HG03025 (cell line): ENCODE data around the gene EDAR.

Source experiments
- ATAC-seq: cut with Tn5 transposase; IDR thresholded peaks from one replicate; pipeline ENCODE4 v1.9.1; 2021; ENCODE audit warnings: mild to moderate bottlenecking, moderate library complexity; ENCODE audit not compliant: unreplicated experiment, low FRiP score

EDAR gene

GRCh38 chr2:108988796-108989713 lies at the start of gene EDAR:
TSS of gene EDAR (minus strand) at chr2:108989220. CDS start at chr2:108931014, 58,206 bp downstream.
- ATAC-seq: no peak

GRCh38 chr2:109033171-109033570 lies 44.2 kb upstream of the EDAR start:
- no peak for ATAC-seq

DNA sequence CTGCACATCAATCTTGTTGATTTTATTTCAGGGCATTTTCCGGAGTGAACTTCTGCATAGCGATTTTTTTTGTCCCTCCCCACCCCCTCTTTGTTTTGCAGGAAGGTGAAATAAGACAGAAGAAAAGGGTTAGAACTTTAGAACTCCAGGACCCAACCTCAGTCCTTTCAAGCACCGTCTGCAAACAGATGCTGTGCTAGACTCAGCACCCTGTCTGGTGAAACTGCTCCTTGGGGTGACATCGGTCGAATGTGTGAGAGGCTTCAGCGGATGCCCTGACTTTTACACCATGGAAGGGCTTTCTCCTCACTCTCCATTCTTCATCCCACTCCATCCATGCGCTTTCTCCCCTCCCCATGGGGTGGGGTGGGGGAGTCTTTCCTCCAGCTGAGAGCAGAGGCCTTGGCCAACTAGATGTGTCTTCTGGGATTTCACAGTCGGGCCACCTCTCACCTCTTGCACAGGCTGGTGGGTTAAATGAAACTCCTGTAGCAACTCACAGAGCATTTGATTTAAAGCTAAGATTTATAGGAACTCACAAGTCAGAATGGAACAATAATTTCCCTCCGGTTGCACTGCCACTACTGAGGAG lies 43.3 kb upstream of the EDAR start:
- ATAC-seq: no peak

GRCh38 chr2:109031476-109032228 lies 42.6 kb upstream of the EDAR start:
- ATAC-seq: peak; percentile 49

- ATAC-seq: no peak
Measured at GRCh38 chr2:109030870-109031475, 42.0 kb upstream of the EDAR start.

DNA sequence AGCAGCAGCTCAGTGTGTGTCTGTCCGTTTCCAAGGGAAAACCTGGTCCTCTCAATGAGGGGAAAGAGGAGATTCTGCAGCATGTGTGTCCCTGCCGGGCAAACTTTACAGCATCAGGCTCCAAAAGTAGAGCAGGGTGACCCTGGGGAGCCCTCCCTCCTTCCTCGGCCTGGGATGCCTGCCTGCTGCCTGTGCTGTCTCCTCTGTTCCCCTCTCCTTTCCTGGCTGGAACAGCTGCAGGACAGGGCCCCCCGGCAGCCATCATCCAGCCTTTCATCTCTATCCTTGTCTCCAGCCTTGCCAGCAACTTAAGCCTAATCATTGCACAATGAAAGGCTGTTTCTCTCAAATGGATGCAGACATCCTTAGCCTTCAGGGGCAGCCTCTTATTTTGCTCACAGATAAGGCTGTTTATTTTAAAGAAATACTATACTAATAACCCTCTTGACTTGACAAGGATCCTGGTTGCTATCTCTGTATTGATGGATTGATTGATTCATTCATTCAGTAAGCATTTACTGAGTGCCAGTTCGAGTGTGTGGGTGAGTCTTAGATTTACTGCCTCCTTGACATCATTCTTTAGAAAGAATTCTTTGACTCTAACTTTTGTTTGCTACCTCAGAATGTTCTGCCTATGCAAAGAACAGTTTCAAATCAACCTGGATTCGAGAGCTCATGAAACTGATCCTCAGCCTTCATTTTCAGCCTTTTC lies 40.6 kb upstream of the EDAR start:
- ATAC-seq: no peak

DNA sequence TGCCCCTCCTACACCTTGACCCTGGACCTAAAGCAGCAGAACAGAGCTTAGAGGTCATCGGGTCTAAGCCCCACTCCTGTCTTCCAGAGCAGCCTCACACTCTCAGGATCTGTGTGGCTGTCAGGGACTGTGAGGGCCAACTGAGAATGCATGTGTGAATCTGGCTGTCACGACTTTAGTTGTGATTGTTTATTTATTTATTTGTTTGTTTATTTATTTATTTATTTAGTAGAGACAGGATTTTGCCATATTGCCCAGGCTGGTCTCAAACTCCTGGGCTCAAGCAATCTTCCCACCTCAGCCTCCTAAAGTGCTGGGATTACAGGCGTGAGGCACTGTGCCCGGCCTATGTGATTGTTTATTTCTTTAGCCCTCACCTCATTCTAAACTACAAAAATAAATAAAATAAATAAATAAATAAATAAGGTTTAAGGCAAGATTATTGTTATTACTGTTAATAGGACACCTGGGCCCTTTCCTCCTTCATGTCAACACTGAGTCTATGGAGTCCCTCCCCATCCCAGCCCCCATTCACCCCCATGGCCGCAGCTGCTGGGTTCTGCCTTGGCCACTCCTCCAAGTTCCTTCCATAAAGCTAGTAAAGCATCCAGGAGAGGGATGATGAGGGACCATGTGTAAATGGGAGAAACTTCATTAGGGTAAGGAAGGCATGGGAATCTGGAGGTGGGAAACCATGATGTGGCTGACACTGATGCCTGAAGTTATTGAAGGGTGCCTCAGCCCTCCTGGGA lies 39.9 kb upstream of the EDAR start:
- no peak for ATAC-seq

GRCh38 chr2:109028277-109028676 lies 39.3 kb upstream of the EDAR start:
- no peak for ATAC-seq

DNA sequence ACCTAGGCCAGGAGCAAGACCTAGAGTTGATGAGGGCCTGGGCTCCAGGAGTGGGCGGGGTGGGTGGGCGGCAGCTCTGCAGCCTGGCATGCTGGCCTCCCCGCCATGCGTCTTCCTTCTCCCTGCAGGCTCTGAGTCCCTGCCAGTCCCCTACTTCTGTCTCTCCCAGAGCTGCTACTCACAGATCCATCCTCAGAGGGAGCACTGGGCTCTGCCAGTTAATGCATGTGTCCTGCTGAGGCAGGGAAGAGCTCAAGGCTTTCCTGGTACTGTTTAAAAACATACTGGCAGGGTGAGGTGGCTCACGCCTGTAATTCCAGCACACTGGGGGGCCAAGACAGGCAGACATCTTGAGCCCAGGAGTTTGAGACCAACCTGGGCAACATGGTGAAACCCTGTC lies 38.7 kb upstream of the EDAR start:
- no peak for ATAC-seq

- no peak for ATAC-seq
Measured at GRCh38 chr2:109024477-109024876, 35.5 kb upstream of the EDAR start.

GRCh38 chr2:109021895-109022300 lies 32.9 kb upstream of the EDAR start:
- no peak for ATAC-seq

DNA sequence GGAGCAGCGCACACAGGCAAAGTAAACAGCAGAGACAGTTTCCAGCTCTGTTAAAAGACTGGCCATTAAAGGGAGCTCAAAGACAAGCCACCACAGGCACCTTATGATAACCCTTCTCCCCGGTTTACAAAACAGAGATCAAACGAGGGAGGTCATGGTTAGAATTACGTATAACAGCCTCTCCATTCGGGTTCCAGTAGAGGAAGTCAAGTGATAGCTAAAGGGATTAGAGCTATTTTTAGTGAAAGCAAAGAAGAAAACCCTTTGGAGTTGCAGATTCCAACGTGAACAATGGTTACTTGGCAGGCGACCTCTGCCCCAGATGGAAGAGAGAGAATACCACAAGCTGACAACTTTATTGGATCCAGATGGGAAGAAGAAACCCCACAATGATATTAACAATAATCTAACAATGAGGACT lies 31.2 kb upstream of the EDAR start:
- ATAC-seq: no peak

DNA sequence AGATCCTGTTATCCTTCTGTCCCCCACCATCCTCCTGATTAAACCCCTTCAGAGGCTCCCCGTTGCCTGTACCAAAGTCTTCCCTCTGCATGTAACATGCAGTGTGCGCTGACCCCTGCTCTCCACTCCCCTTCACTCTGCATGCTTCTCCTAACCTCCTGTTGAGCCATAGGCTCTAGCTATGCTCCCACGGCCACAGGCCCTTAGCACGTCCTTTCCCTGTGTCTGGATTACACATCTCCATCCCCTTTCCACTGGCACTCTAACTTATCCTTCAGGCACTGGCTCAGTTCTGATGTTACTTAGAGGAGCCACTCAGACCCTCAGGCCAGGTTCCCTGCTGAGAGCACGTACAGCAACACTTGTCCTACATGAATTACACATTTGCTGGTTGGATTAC lies 29.4 kb upstream of the EDAR start:
- no peak for ATAC-seq

DNA sequence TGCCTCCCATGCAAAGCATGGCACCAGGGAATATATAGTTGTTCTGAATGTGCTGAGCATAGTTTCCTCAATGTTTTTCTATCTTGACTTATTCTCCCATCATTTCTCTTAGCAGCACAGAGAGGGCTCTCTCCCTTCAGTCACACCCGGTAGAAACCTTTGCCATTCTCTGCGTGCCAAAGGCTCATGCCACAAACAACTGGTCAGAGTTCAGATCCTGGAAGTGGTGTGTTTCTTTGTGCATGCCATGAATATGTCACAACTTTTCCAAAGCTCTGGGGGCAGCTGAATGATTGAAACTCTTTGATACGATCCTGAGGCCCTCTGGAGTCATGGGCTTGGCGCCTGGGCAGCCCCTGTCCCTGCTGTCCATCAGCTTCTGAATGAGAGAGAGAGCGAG lies 28.0 kb upstream of the EDAR start:
- no peak for ATAC-seq

- no peak for ATAC-seq
Measured at GRCh38 chr2:109016376-109016775, 27.4 kb upstream of the EDAR start.

DNA sequence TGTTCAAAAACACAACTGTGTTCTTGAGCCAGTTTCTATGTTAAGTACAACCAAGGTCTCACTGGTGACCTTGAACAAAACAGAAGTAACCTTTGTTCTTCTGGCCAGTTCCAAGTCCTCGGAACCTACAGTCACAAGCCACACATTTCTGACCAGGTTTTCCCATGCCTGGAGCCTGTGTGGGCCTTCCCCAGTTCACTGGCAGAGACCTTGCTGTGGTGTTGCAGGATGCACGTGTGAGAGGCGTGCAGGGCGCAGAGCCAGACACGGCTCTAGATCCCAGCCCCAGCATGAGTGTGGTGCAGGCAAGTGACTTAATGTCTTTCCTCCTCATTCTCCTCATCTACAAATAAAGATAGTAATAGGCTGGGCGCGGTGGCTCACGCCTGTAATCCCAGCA lies 25.5 kb upstream of the EDAR start:
- no peak for ATAC-seq

DNA sequence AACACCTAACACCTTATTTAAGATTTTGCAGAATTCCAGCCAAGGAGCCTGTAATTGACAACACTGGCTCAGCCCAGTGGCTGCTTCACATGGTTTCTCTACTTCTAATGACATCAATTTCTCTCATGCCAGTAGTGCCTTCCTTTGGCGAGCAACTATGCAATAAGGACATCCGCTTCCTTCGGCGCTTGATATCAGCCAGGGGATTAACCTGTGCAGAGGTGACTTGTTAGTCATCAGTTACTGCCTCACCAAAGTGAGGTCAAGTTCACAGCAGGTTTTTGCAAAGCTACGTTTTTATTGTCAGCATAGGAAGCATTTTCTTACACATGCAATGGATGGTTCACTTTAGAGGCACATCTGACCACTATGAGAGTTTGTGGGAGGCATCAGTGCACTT lies 24.0 kb upstream of the EDAR start:
- no peak for ATAC-seq

DNA sequence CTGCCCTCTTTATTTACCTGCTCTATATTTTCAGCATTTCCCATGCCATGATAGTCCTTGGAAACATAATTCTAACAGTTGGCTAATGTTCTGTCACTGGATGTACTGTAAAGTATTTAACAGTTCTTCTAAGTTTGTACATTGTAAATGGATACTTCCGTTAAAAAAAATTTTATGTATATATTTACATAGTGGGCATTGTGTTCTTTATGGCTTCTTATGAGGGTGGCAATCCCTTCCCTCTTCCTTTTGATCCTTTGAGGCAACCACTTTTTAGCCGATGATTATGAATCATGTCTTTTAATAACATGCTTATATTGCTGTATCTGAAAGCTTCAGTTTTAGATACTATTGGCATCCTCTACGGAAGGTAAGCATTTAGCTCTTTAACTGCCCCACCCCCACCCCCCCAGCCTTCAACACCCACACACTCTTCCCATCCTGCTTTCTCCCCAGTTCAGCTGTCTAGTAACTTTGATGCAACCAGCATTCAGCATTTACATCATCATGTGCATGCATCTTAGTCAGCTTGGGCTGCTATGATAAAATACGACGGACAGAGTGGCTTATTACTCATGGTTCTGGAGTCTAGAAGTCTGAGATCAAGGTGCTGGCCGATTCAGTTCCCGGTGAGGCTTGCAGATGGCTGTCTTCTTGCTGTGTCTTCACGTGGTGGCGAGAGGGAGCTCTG lies 21.0 kb upstream of the EDAR start:
- no peak for ATAC-seq

DNA sequence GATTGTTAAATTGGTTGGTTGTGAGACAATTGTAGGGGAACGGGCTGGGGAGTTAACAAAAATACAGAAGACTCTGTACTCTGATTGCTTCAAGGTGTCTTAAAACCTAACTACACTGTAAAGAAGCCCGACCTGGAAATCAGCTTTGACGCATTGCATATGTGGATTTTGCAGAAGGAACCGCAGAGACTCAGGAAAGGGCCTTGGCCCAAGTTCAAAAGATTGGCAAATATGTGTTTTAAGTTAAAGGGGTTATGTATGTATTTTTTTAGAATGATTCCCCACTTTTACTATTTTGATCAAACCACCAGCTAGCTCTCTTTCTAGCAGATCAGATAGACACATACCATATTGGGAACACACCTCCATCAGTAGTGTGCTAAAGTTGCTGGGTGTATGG lies 18.0 kb upstream of the EDAR start:
- ATAC-seq: no peak
